DOHH2 (cell line): ENCODE measurements around the gene MACROD2.

ENCODE experiments used
- CTCF ChIP-seq: fragments of 200-600 bp; sonication (generic); IDR thresholded peaks from one replicate; pipeline ENCODE4 v1.5.1; 2014; ENCODE audit warnings: antibody characterized with exemption, mild to moderate bottlenecking, low read depth, low read length; ENCODE audit not compliant: poor library complexity, severe bottlenecking
- EZH2phosphoT487 ChIP-seq: fragments of 200-600 bp; sonication (generic); IDR thresholded peaks from 2 replicates; pipeline ENCODE4 v1.6.1; 2017; ENCODE audit warnings: borderline replicate concordance, mild to moderate bottlenecking, antibody characterized with exemption, low read length, moderate library complexity, mixed read lengths

- TF ChIP-seq CTCF = no peak
- TF ChIP-seq EZH2phosphoT487 = no peak
These were observed 850.2 kb downstream of the MACROD2 start for GRCh38 chr20:14845199-14846160.
